MM.1S (cell line): ENCODE measurements around the gene TRIM44.

Experiments used
- DNase-seq: peaks from one replicate; pipeline ENCODE4 v3.0.0-alpha.2; 2015
- H2AFZ ChIP-seq: fragments of 300-600 bp; sonication (generic); 2 replicates; pipeline ENCODE4 v1.6.0; 2016; ENCODE audit warnings: antibody characterized with exemption, low read length
- H3F3A ChIP-seq: fragments of 300-600 bp; sonication (generic); 2 replicates; pipeline ENCODE4 v1.6.1; 2016; ENCODE audit warnings: mild to moderate bottlenecking, antibody characterized with exemption, low read length, moderate library complexity, mixed read lengths; ENCODE audit not compliant: insufficient read depth
- H3K27ac ChIP-seq: fragments of 300-600 bp; sonication (generic); 2 replicates; pipeline ENCODE4 v1.5.1; 2016; ENCODE audit warnings: mild to moderate bottlenecking, low read length
- H3K27me3 ChIP-seq: fragments of 300-600 bp; sonication (generic); replicated peaks from 2 replicates; pipeline ENCODE4 v1.6.0; 2016; ENCODE audit warnings: low read length; ENCODE audit not compliant: insufficient read depth
- H3K36me3 ChIP-seq: fragments of 300-600 bp; sonication (generic); replicated peaks from 2 replicates; pipeline ENCODE4 v1.6.1; 2016; ENCODE audit warnings: mild to moderate bottlenecking, low read length, mixed read lengths; ENCODE audit not compliant: insufficient read depth
- H3K4me1 ChIP-seq: fragments of 300-600 bp; sonication (generic); 2 replicates; pipeline ENCODE4 v1.6.1; 2016; ENCODE audit warnings: low read length, mixed read lengths
- H3K4me2 ChIP-seq: fragments of 300-600 bp; sonication (generic); 2 replicates; pipeline ENCODE4 v1.6.0; 2016; ENCODE audit warnings: low read depth, low read length
- H3K4me3 ChIP-seq: fragments of 300-600 bp; sonication (generic); 2 replicates; pipeline ENCODE4 v1.5.1; 2016; ENCODE audit warnings: low read length, mixed read lengths
- H3K79me2 ChIP-seq: fragments of 300-600 bp; sonication (generic); 2 replicates; pipeline ENCODE4 v1.6.1; 2016; ENCODE audit warnings: mixed run types, low read length, mixed read lengths
- H3K9ac ChIP-seq: fragments of 300-600 bp; sonication (generic); 2 replicates; pipeline ENCODE4 v1.6.1; 2016; ENCODE audit warnings: low read length, mixed read lengths
- H3K9me2 ChIP-seq: fragments of 300-600 bp; sonication (generic); replicated peaks from 2 replicates; pipeline ENCODE4 v1.6.1; 2016; ENCODE audit warnings: mild to moderate bottlenecking, low read length, mixed read lengths; ENCODE audit not compliant: insufficient read depth
- H3K9me3 ChIP-seq: fragments of 300-600 bp; sonication (generic); replicated peaks from 2 replicates; pipeline ENCODE4 v1.6.1; 2016; ENCODE audit warnings: mild to moderate bottlenecking, low read length, mixed read lengths; ENCODE audit not compliant: insufficient read depth
- H4K20me1 ChIP-seq: fragments of 300-600 bp; sonication (generic); 2 replicates; pipeline ENCODE4 v1.6.1; 2016; ENCODE audit warnings: mild to moderate bottlenecking, low read length, moderate library complexity, mixed read lengths; ENCODE audit not compliant: insufficient read depth
- EZH2 ChIP-seq: fragments of 300-600 bp; sonication (generic); optimal IDR thresholded peaks from 2 replicates; pipeline ENCODE3; 2017; ENCODE audit warnings: low read depth, mild to moderate bottlenecking, antibody characterized with exemption, low read length, mixed read lengths
- EZH2phosphoT487 ChIP-seq: fragments of 300-600 bp; sonication (generic); IDR thresholded peaks from 2 replicates; pipeline ENCODE4 v1.6.1; 2018; ENCODE audit warnings: antibody characterized with exemption, low read length
- TF ChIP-seq, protein P1 (sequence below): fragments of 300-600 bp; sonication (generic); IDR thresholded peaks from 2 replicates; pipeline ENCODE4 v1.5.1; 2016; ENCODE audit warnings: antibody characterized with exemption, low read length, mixed read lengths

The TRIM44 gene

GRCh38 chr11:35862666-35863065 lies 200.1 kb downstream of the TRIM44 start:
- H3K27me3 ChIP-seq: no peaks in the 10 kb centered on the region
- H3K27ac ChIP-seq: no peak overlapping the region
- TF ChIP-seq EZH2: no peak
- H3K36me3 ChIP-seq: no peaks in the 10 kb centered on the region
- H3K4me1 ChIP-seq: no peaks in the 10 kb centered on the region
- no peak overlapping the region for H3K4me3 ChIP-seq
- no peaks in the 10 kb centered on the region for H4K20me1 ChIP-seq
- no peak for DNase-seq
- H3K9ac ChIP-seq: no peak overlapping the region
- no peaks in the 10 kb centered on the region for H3F3A ChIP-seq
- H3K9me3 ChIP-seq: no peaks in the 10 kb centered on the region
- H3K79me2 ChIP-seq: no peaks in the 10 kb centered on the region
- H3K9me2 ChIP-seq: no peaks in the 10 kb centered on the region
- no peak overlapping the region for H3K4me2 ChIP-seq
- no peak overlapping the region for H2AFZ ChIP-seq

DNA sequence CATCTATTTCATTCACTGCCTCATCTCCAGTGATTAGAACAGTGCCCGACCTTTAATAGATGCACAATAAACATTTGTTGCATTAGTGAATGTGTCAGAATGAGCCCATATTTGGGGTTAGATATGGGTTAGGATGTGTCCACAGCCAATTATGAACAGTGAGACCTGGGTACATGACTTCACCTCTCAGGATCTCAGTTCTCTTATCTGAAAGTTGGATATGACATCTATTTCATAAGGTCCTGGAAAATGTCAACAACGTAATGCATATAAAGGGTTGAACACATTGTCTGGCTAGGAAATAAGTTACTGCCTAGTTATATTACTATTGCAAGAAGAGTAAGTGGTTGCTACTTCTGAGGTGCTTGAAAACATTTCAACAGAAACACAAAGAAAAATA lies 201.6 kb downstream of the TRIM44 start:
- H3F3A ChIP-seq: no peaks in the 10 kb centered on the region
- H3K9me3 ChIP-seq: no peaks in the 10 kb centered on the region
- no peaks in the 10 kb centered on the region for H4K20me1 ChIP-seq
- no peak overlapping the region for H3K27ac ChIP-seq
- no peak for DNase-seq
- no peak overlapping the region for H3K9ac ChIP-seq
- H3K4me2 ChIP-seq: no peak overlapping the region
- no peaks in the 10 kb centered on the region for H3K9me2 ChIP-seq
- no peaks in the 10 kb centered on the region for H3K79me2 ChIP-seq
- no peak overlapping the region for H2AFZ ChIP-seq
- TF ChIP-seq EZH2phosphoT487: no peak
- TF ChIP-seq, protein P1, sequence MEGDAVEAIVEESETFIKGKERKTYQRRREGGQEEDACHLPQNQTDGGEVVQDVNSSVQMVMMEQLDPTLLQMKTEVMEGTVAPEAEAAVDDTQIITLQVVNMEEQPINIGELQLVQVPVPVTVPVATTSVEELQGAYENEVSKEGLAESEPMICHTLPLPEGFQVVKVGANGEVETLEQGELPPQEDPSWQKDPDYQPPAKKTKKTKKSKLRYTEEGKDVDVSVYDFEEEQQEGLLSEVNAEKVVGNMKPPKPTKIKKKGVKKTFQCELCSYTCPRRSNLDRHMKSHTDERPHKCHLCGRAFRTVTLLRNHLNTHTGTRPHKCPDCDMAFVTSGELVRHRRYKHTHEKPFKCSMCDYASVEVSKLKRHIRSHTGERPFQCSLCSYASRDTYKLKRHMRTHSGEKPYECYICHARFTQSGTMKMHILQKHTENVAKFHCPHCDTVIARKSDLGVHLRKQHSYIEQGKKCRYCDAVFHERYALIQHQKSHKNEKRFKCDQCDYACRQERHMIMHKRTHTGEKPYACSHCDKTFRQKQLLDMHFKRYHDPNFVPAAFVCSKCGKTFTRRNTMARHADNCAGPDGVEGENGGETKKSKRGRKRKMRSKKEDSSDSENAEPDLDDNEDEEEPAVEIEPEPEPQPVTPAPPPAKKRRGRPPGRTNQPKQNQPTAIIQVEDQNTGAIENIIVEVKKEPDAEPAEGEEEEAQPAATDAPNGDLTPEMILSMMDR: no peak
- no peak for TF ChIP-seq EZH2
- H3K36me3 ChIP-seq: no peaks in the 10 kb centered on the region
- H3K4me1 ChIP-seq: no peaks in the 10 kb centered on the region
- no peak overlapping the region for H3K4me3 ChIP-seq
- H3K27me3 ChIP-seq: no peaks in the 10 kb centered on the region

DNA sequence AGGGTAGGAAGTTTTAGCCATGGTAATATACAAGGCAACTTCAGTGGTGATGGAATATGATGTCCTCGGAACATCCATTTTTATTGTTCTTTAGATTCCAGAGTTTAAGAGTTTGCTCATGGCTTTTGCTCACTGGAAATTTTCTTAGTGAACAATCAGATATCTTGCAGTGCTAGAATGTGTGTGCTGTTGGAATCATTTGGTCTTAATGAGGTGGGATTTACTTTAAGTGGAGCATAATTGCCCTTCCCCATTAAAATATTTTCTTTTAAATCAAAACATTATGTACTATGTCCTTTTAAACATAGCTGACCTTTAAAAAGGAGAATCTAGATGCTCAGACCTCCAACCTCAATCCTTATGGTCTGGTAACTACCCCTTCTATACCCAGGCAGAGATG lies 204.0 kb downstream of the TRIM44 start:
- TF ChIP-seq, protein P1: no peak
- TF ChIP-seq EZH2 (no peak), EZH2phosphoT487 (no peak)
- Histone ChIP-seq H3K79me2 (no peaks in the 10 kb centered on the region), H4K20me1 (no peaks in the 10 kb centered on the region), H3K9ac (no peak overlapping the region), H3K27ac (no peak overlapping the region), H3K9me3 (no peaks in the 10 kb centered on the region), H3K27me3 (no peaks in the 10 kb centered on the region), H3K4me3 (no peak overlapping the region), H3K36me3 (no peaks in the 10 kb centered on the region), H3K9me2 (no peaks in the 10 kb centered on the region), H3K4me2 (no peak overlapping the region), H3K4me1 (no peaks in the 10 kb centered on the region), H2AFZ (no peak overlapping the region), H3F3A (no peaks in the 10 kb centered on the region)
- DNase-seq: no peak
